ENCODE data around the gene PACS1.
"Not testable (repeated sequence)": the region's sequence is repeated elsewhere in the genome, so short reads cannot be mapped to it uniquely, and the experiment has no call there.

PACS1 gene

GRCh38 chr11:66271816-66272215, 201.7 kb downstream of the PACS1 start:
- H3K4me3 ChIP-seq (ENCODE audit: low read depth, low read length) = no peak overlapping the region
- CTCF ChIA-PET = interaction anchor here (1.0 to 10.3 kb wide), 3 partner anchors 11 to 50 kb away, joined by 4 to 144 read pairs (median 5); no protein-coding TSS in a partner anchor
- no peak for TF ChIP-seq CTCF (IDR thresholded peaks at IDR 0.05; ENCODE audit: insufficient read depth, low read length, missing control alignments)
- POLR2A ChIA-PET = interaction anchor here (0.6 to 1.3 kb wide), 2 partner anchors 9 to 250 kb away, joined by 4 to 5 read pairs; no protein-coding TSS in a partner anchor
- DNase-seq (ENCODE audit: low read depth, low spot score) = no peak

- ChIA-PET POLR2A (interaction anchor here (1.0 kb wide), 1 partner anchor 40 kb away, joined by 3 read pairs; no protein-coding TSS in a partner anchor), CTCF (interaction anchor here (1.0 to 10.3 kb wide), 4 partner anchors 10 to 50 kb away, joined by 3 to 144 read pairs (median 4); no protein-coding TSS in a partner anchor)
- no peak for TF ChIP-seq CTCF (IDR thresholded peaks at IDR 0.05; ENCODE audit: insufficient read depth, low read length, missing control alignments)
- no peak overlapping the region for H3K4me3 ChIP-seq (ENCODE audit: low read depth, low read length)
- DNase-seq (ENCODE audit: low read depth, low spot score) = no peak
Measured at GRCh38 chr11:66272596-66272995, 202.5 kb downstream of the PACS1 start.

GRCh38 chr11:66274219-66274618, 204.1 kb downstream of the PACS1 start:
- TF ChIP-seq CTCF (IDR thresholded peaks at IDR 0.05; ENCODE audit: insufficient read depth, low read length, missing control alignments) = no peak
- ChIA-PET CTCF (interaction anchor here (1.6 to 10.3 kb wide), 2 partner anchors 8 to 38 kb away, joined by 4 to 144 read pairs; no protein-coding TSS in a partner anchor), POLR2A (no interaction called here)
- no peak for DNase-seq (ENCODE audit: low read depth, low spot score)
- no peak overlapping the region for H3K4me3 ChIP-seq (ENCODE audit: low read depth, low read length)

- TF ChIP-seq CTCF (IDR thresholded peaks at IDR 0.05; ENCODE audit: insufficient read depth, low read length, missing control alignments) = no peak
- POLR2A ChIA-PET = no interaction called here
- CTCF ChIA-PET = no interaction called here
Measured at GRCh38 chr11:66275396-66275795, 205.3 kb downstream of the PACS1 start.

GRCh38 chr11:66275984-66276612, 206.0 kb downstream of the PACS1 start:
- no peak for TF ChIP-seq CTCF (IDR thresholded peaks at IDR 0.05; ENCODE audit: insufficient read depth, low read length, missing control alignments)
- CTCF ChIA-PET = no interaction called here
- H3K4me3 ChIP-seq (ENCODE audit: low read depth, low read length) = no peak overlapping the region
- no peak for DNase-seq (ENCODE audit: low read depth, low spot score)
- POLR2A ChIA-PET = no interaction called here

More at GRCh38 chr11:66275396-66275795, 205.3 kb downstream of the PACS1 start:
- DNase-seq (ENCODE audit: low read depth, low spot score) = no peak
- no peak overlapping the region for H3K4me3 ChIP-seq (ENCODE audit: low read depth, low read length)

GRCh38 chr11:66276619-66277018, 206.5 kb downstream of the PACS1 start:
- H3K4me3 ChIP-seq (ENCODE audit: low read depth, low read length); DNase-seq (ENCODE audit: low read depth, low spot score); POLR2A ChIA-PET: not testable (repeated sequence)
- CTCF ChIA-PET = interaction anchor here (0.8 kb wide), 1 partner anchor 10 kb away, joined by 4 read pairs; no protein-coding TSS in a partner anchor

GRCh38 chr11:66277064-66277463, 207.0 kb downstream of the PACS1 start:
- DNase-seq (ENCODE audit: low read depth, low spot score); H3K4me3 ChIP-seq (ENCODE audit: low read depth, low read length); POLR2A ChIA-PET: not testable (repeated sequence)
- CTCF ChIA-PET = interaction anchor here (0.8 kb wide), 1 partner anchor 10 kb away, joined by 4 read pairs; no protein-coding TSS in a partner anchor
